Superior temporal gyrus (tissue), 1 donor: Measurements from ENCODE around the gene APOM.

Experiments
- DNase-seq: peaks from one replicate; pipeline ENCODE4 v3.0.0-alpha.2; 2016; ENCODE audit errors: extremely low spot score

APOM gene

GRCh38 chr6:31658158-31658688 is 2.5 kb downstream of the APOM start:
- no peak for DNase-seq

GRCh38 chr6:31658983-31659648 is 3.4 kb downstream of the APOM start:
- no peak for DNase-seq

- DNase-seq, result peak; percentile 18
Observed at GRCh38 chr6:31659649-31660380, 4.1 kb downstream of the APOM start.

- peak; percentile 73 for DNase-seq
Observed at GRCh38 chr6:31660381-31661261, 4.9 kb downstream of the APOM start, which contains the start of gene C6orf47. Gene C6orf47 (minus strand): TSS chr6:31660778. CDS start chr6:31659947, 831 bp downstream.

GRCh38 chr6:31661262-31662123 is 5.8 kb downstream of the APOM start:
- DNase-seq, result no peak

GRCh38 chr6:31662124-31662723 is 6.5 kb downstream of the APOM start:
- DNase-seq, result no peak

- DNase-seq, result no peak
Observed at GRCh38 chr6:31663126-31663960, 7.6 kb downstream of the APOM start.

DNA sequence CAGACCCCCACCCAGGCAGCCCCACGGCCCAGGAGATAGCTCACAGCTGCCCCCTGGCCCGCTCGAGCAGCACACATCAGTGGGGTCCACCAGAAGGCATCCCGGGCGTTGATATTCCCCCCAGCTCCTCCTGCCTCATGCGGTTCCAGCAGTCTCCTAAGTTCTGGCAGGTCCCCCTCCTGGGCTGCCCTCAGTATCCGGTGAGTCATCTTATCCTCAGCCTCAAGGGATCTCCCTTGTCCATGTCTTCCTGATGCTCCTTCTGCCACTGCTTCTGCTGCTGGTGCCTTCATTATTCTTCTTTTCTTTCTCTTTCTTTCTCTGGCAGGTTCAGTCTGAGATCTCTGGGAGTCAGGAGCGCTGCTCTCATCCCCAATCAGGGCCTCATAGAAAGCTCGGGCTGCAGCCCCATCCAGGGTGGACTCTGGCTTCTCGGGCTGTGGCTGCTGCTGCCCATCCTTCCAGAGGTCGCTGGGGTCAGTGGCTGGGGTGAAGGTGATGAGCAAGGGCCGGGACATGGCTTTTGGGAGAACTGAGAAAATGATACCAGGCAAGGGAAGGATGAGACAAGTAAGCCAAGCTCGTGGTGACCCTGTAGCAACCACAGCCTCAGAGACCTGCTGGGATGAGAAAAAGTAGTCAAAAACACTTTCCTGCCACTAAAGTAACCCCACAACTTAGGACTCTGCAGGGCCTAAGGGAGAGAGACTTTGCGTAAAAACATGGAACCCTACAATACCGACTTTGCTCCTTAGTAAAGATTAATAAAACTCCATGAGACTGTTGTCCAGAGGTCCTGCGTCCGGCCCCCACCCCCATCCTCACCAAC is 8.5 kb downstream of the APOM start:
- no peak for DNase-seq

GRCh38 chr6:31664790-31665500 is 9.3 kb downstream of the APOM start, which contains the start of gene GPANK1:
Gene GPANK1 (minus strand): TSS chr6:31664997. CDS start chr6:31664478, 519 bp downstream.
- peak; percentile 98 for DNase-seq

GRCh38 chr6:31665501-31666336 is 10.0 kb downstream of the APOM start, which contains the start of gene CSNK2B:
Gene CSNK2B (plus strand): TSS chr6:31666080. CDS start chr6:31666832, 752 bp downstream.
- DNase-seq, result peak; percentile 99

GRCh38 chr6:31666337-31666965 is 10.8 kb downstream of the APOM start:
- no peak for DNase-seq

- no peak for DNase-seq
Observed at GRCh38 chr6:31669676-31670075, 14.0 kb downstream of the APOM start, which contains the start of gene LY6G5B. Gene LY6G5B (plus strand): TSS chr6:31669976. CDS start chr6:31670951, 975 bp downstream.

- no peak for DNase-seq
Observed at GRCh38 chr6:31676322-31676903, 20.7 kb downstream of the APOM start.

DNA sequence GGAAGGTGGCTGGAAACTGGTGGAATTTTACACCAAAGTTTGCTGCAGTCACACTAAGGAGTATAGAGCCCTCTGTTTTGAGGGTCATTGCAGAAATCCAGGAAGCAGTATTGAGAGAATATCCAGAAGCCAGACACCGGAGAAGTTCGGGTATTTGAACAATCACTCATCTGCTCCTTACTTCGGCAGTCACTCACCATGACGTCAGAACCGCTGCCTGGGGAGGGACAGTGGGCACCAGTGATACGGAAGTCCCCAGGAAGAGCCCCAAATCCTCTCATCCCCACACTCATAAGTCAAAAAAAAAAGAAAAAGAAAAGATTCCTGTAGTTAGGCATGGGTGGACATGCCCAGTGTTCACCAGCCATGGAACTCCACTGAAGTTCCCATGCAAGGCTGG is 21.2 kb downstream of the APOM start:
- no peak for DNase-seq

GRCh38 chr6:31677955-31678354 is 22.3 kb downstream of the APOM start:
- no peak for DNase-seq
